Pons (tissue), 1 donor: ENCODE results near the gene TSC22D3.
"Not testable (repeated sequence)": the region's sequence is repeated elsewhere in the genome, so short reads cannot be mapped to it uniquely, and the experiment has no call there.

ENCODE experiments used
- DNase-seq: peaks from one replicate; pipeline ENCODE4 v3.0.0-alpha.2; 2016; ENCODE audit warnings: low spot score

TSC22D3 gene

GRCh38 chrX:107683124-107683895, 92.3 kb downstream of the TSC22D3 start:
- DNase-seq, result no peak

GRCh38 chrX:107682256-107682655, 93.3 kb downstream of the TSC22D3 start:
- no peak for DNase-seq

DNA sequence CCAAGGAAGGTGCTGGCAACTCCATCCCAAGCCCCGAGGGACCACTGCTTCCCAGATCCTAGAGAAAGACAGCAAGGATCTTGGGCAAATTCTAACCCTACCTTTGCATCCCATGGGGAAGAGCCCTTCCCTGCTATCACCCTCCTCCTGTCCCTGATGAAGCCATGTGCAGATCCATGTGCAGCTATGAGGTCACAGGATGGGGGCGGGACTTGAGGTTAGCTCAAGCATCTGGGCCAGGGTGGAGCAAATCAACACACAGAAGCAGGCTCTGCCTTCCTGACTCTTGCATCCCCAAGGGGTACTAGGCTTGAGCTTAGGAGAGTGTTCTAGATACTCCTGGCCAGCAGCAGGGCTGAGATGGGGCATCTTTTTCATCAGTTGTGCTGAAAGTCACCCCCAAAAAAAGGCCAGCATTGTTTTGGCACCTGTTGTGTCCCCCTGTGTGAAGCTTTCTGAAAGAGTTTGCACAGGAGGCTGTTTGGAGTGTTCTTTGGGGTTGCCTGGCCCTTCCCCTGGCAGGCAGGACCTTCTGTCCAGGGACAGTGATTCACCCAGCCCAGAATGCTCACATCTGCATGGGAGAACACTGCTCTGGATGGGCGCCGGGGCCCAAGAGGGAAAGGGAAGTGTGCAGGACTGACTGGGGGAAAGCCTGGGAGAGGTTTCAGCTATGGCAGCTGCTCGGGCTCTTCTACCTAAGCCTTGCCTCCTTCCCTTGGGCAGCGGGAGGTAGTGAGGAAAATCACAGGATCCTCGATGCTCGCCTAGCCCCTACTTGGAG, 96.4 kb downstream of the TSC22D3 start:
- no peak for DNase-seq

DNA sequence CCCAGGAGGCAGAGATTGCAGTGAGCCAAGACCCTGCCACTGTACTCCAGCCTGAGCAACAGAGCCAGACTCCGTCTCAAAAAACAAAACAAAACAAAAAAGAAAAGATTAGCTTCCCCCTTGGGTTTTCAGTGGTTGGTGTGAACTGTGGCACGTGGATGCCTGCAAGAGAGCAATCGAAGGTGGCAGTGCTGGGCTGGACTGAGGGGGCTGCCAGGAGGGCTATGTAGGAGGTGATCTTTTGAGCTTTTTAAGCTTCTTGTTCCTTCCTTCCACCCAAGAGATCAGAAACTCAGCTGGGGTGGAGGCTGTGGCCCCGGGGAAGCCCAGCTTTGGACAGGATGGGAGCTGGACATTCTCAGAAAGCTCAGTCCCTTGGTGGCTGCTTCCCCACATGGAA, 97.7 kb downstream of the TSC22D3 start:
- no peak for DNase-seq

- DNase-seq, result no peak
Observed at GRCh38 chrX:107677501-107677901, 98.1 kb downstream of the TSC22D3 start.

DNA sequence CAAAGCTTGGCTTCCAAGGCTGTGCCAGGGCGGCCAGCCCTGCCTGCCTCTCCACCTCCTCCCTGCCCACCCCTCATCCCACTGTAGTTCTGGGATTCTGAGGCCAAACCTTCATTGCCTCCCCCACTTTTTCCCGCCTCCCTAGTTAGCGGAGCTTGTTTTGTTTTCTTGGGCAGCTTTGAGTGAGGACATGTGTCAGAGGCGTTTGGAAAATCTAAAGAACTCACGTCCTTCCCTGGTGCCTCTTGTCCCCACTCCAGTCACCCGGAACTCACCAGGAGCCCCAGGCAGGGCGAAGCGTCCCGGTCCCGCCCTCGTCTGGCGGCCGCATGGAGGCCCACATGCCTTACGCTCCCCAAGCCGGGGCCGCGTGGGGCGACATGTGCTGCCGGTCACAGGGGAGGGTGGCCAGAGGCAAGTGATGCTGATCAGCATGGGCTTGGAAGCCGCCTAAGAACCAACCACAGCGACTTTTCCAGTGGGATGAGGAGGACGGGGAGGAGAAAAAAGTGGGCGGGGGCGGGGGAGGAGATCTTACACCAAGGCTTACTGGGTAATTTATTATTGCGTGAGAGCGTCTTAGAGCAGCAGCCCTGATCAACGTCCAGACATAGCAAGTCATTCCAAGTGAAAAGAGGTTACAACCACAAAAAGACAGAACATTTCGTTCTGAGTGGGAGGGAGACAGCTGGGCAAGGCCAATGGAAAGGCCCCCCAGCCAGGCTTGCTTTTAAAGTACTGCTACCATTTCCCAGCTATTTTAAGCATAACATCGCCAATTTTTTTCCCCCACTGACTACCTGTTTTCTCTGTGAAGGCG, 98.8 kb downstream of the TSC22D3 start:
- peak; percentile 29 for DNase-seq

- no peak for DNase-seq
Observed at GRCh38 chrX:107675823-107676555, 99.6 kb downstream of the TSC22D3 start.

- DNase-seq, result no peak
Observed at GRCh38 chrX:107675365-107675654, 100.3 kb downstream of the TSC22D3 start.

DNA sequence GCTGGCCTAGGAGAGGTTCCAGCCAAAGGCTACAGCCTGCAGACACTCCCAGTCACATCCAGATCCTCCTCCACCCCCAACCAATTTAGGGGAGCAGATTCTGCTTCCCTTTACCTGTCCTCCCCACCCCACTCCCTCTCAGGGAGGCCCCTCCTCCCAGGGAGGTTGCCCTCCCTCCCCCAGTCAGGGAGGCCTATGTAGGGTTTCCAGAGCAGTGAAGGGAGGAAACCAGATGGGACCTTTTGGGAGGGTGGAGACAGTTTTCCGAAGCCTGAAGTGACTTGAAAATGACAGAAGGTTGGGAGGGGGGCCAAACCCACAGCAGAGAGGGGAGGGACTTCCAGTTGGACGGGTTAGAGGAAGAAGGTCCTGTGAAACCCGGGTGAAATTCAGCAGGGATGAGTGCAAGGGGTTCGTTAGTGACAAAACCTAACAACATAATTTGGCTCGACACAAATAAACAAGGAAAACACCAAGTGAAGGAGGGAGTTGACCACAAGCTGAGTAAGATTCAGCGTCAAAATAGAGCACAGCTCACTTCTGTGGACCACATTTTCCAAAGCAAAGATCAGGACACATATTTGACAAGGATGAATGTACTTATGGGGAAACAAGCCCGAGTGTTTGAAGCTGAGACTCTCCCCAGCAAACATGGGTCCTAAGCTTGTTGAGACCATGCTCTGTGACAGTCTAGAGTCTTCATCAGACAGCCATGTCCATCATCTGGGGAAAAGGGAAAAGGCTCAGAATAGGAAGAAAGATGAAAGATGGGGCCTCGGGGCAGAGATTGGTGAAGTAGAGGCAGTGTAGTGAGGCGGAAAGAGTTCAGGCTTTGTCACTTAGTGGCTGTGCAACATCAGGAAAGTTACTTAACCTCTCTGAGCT, 100.9 kb downstream of the TSC22D3 start:
- no peak for DNase-seq

GRCh38 chrX:107673933-107674479, 101.6 kb downstream of the TSC22D3 start:
- DNase-seq, result no peak

- no peak for DNase-seq
Observed at GRCh38 chrX:107673431-107673830, 102.2 kb downstream of the TSC22D3 start.

GRCh38 chrX:107672955-107673378, 102.6 kb downstream of the TSC22D3 start:
- peak; percentile 34 for DNase-seq

DNA sequence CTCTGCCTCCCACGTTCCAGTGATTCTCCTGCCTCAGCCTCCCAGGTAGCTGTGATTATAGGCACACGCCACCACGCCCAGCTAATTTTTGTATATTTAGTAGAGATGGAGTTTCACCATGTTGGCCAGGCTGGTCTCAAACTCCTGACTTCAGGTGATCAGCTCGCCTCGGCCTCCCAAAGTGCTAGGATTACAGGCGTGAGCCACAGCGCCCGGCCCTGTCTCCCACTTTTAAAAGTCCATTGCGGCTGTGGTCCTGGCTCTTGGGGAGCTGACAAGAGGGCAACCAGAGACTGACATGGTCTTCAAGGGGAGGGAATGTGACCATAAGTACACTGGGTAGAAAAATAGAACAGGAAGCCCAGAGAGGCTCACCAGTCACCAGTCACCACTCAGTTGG, 104.3 kb downstream of the TSC22D3 start:
- DNase-seq, result not testable (repeated sequence)

DNA sequence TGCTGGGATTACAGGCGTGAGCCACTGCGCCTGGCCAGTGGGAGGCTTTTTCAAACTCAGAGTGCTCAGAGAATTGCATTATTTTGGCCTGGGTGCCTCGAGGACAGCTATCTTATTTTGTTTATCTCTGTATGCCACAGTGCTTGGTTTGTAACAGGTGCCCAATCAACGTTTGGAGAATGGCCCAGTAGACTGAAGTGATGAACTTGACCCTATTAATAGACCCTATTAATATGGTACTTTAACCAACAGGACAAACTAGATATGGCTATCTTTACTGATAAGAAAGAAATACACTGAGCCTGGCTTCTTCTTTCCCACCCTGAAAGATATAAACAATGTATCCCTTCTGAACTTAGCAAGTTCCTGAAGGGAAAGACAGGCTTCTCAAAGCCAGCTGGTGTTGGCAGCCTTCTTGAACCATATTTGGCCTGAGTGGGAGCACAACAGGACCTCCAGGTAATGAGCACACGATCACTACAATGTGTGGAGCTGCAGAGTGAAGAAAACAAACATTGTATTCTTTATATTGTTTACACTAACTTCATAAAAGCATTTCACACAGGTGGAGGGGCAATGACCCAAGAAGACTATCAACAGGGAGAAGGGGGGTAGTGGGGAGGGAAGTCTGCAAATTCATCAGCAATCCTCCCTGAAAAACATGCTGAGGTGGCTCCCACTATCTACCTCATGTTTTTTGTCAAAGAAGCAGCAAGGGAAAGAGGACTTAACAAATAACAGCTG, 105.5 kb downstream of the TSC22D3 start:
- DNase-seq, result no peak

DNA sequence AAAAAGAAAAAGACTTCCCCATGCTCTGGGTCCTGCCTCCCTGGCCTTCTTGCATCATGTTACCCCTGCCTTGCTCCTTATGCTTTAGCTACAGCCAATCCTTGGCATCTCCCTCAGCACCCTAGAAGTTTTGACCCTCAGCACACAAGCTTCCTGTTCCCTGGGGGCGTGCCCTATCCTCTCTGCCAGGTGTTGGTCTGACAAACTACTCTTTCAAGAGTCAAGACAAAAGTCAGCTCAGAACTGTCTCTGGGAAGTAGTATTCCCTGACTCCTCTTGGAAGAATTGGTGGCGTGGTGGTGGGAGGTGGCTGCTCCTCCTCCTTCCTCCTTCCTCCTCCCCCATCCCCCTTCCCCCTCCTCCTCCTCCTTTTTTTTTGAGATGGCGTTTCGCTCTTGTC, 106.3 kb downstream of the TSC22D3 start:
- no peak for DNase-seq

- not testable (repeated sequence) for DNase-seq
Observed at GRCh38 chrX:107668710-107669109, 106.9 kb downstream of the TSC22D3 start.

DNA sequence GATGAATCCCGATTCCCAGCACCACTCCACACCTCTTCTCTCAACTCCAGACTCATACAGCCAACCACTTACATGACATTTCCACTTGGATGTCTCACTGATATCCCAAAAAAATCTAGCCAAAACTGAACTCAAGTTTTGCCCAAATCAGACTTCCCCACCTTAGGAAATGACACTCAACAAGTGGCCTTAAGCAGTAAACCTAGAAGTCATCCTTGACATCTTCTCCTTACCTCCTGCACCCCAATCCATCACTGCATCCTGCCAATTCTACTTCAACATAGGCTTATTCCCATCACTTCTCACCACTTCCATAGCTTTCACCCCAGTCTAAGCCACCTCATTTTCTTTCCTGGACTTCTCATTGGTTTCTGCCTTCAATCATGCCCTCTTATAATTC, 108.2 kb downstream of the TSC22D3 start:
- DNase-seq, result no peak

DNA sequence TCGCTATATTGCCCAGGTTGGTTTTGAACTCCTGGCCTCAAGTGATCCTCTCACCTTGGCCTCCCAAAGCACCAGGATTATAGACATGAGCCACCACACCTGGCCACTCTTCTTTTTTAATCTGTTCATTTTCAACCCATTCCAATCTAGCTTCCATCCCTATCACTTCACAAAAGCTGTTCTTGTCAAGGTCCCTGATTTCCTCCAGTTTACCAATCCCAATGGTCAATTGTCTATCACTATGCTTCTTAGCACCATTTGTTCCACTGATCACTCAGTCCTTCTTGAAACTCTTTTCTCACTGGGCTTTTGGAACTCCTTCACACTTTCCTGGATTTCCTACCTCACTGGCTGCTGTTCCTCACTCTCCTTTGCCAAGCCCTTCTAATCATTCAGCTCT, 108.7 kb downstream of the TSC22D3 start:
- DNase-seq, result no peak
